Vagina (tissue), 2 donors: ENCODE data around the gene OMA1. TPM values are rescaled to one million over a fixed set of nuclear protein-coding genes. Genes with fewer than 3 reads are reported as not detected.
"Not testable (repeated sequence)": the region's sequence is repeated elsewhere in the genome, so short reads cannot be mapped to it uniquely, and the experiment has no call there.

Experiments
- DNase-seq, 2 donors: peaks; one replicate each; pipeline ENCODE4 v3.0.0-alpha.2; 2017; ENCODE audit errors: extremely low spot score in 2 of 2
- H3K27ac ChIP-seq: fragments of 200-600 bp; sonication (generic); one replicate; pipeline ENCODE4 v1.5.1; 2019
- H3K27me3 ChIP-seq: fragments of 200-600 bp; sonication (generic); one replicate; pipeline ENCODE4 v1.5.1; 2019
- H3K36me3 ChIP-seq, 2 donors: fragments of 200-600 bp; sonication (generic); one replicate each; pipeline ENCODE4 v1.5.1; 2017 to 2019
- H3K4me1 ChIP-seq: fragments of 200-600 bp; sonication (generic); one replicate; pipeline ENCODE4 v1.5.1; 2019
- H3K4me3 ChIP-seq, 2 donors: fragments of 200-600 bp; sonication (generic); 1 replicate in 1 of 2; 2 replicates in 1 of 2; pipeline ENCODE4 v1.5.1; 2016 to 2019
- H3K9me3 ChIP-seq: fragments of 200-600 bp; sonication (generic); one replicate; pipeline ENCODE4 v1.5.1; 2019
- POLR2A ChIP-seq, 2 donors: fragments of 450-650 bp; IDR thresholded peaks; one replicate each; pipeline ENCODE4 v1.6.1; 2017; ENCODE audit warnings: antibody characterized with exemption in 2 of 2, mild to moderate bottlenecking in 2 of 2, moderate library complexity in 2 of 2
- POLR2AphosphoS5 ChIP-seq, 2 donors: sonication (generic); formaldehyde crosslinking; IDR thresholded peaks; one replicate each; pipeline ENCODE4 v1.9.0; 2017; ENCODE audit warnings: antibody characterized with exemption in 2 of 2, mild to moderate bottlenecking in 2 of 2, low read depth in 1 of 2; ENCODE audit not compliant: insufficient read depth in 1 of 2
- intact Hi-C: fragments of 100-400 bp; cut with DNase I; formaldehyde crosslinking; loops from one replicate; pipeline ENCODE4 v1.15.1; 2023
- total RNA-seq: library from RNA; depleted of rRNA; stranded (reverse); fragments of >200 nt; gene quantifications from one replicate; pipeline ENCODE4 v1.2.3, GENCODE V29; 2016
- TF ChIP-seq, protein P1 (sequence below), 3 experiments: fragments of 450-650 bp in 2 of 3; fragments of 200-600 bp in 1 of 3; sonication (generic) in 1 of 3; IDR thresholded peaks; one replicate each; pipeline ENCODE4 v1.5.1; 2017 to 2019; ENCODE audit warnings: antibody characterized with exemption in 3 of 3, mild to moderate bottlenecking in 2 of 3, moderate library complexity in 2 of 3

Gene OMA1
- total RNA-seq, 1 donor from 2014 or later = 19.9 TPM

DNA sequence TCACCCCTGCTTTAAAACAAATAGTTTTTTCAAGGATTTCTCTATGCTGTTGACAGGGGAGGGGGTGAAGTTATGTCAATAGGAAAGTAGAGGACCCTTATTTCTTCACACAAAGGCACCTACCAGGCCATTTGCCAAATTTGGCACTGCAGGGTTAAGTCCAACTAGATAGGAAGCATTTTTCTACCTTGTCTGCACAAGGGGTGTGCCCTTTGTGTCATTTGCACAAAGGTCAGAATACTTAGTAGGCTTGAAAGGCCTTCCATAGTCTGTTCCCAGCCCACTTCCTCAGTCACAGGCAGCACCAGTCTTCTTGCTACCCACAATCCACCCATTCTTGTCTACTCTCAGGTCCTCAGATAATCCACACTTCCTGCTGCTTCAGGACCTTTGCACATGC is 23.6 kb upstream of the OMA1 start:
- TF ChIP-seq, protein P1, sequence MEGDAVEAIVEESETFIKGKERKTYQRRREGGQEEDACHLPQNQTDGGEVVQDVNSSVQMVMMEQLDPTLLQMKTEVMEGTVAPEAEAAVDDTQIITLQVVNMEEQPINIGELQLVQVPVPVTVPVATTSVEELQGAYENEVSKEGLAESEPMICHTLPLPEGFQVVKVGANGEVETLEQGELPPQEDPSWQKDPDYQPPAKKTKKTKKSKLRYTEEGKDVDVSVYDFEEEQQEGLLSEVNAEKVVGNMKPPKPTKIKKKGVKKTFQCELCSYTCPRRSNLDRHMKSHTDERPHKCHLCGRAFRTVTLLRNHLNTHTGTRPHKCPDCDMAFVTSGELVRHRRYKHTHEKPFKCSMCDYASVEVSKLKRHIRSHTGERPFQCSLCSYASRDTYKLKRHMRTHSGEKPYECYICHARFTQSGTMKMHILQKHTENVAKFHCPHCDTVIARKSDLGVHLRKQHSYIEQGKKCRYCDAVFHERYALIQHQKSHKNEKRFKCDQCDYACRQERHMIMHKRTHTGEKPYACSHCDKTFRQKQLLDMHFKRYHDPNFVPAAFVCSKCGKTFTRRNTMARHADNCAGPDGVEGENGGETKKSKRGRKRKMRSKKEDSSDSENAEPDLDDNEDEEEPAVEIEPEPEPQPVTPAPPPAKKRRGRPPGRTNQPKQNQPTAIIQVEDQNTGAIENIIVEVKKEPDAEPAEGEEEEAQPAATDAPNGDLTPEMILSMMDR (IDR thresholded peaks at IDR 0.05) = no peak
- TF ChIP-seq POLR2A (IDR thresholded peaks at IDR 0.05) = no peak
- TF ChIP-seq POLR2AphosphoS5 (IDR thresholded peaks at IDR 0.05; ENCODE audit: insufficient read depth in 1 of 2, low read depth in 1 of 2) = no peak
- intact Hi-C loops = no loop called here
- no peak overlapping the region for H3K27ac ChIP-seq
- H3K9me3 ChIP-seq = no peaks in the 10 kb centered on the region
- no peaks in the 10 kb centered on the region for H3K36me3 ChIP-seq
- H3K27me3 ChIP-seq = no peaks in the 10 kb centered on the region
- DNase-seq = peak in 1 of 2 donors; percentile 47
- H3K4me1 ChIP-seq = peaks cover 15% of the 10 kb centered on the region
- no peak overlapping the region for H3K4me3 ChIP-seq

DNA sequence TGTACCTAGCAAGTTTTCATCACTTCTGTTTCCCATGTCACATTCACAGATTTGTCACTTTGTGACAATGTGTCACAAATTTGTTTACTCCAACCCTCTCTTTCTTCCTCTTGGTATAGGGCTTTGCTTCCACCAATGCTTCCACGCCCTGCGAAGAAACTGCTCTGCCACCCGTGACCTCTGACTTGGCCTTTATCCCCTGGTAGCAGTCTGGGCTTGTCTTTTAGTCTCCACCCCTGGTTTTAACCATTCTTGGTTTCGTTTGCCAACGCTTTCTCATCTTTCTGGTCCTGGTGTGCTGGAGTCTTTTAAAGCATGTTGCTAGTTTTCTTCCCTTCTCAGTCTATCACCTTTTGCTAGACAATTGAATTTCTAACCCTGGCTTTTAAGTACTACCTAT is 22.4 kb upstream of the OMA1 start:
- Histone ChIP-seq H3K4me3 (no peak overlapping the region), H3K27me3 (no peaks in the 10 kb centered on the region), H3K9me3 (no peaks in the 10 kb centered on the region), H3K36me3 (no peaks in the 10 kb centered on the region), H3K27ac (peak overlapping the region; percentile 19), H3K4me1 (peaks cover 15% of the 10 kb centered on the region)
- TF ChIP-seq POLR2AphosphoS5 (IDR thresholded peaks at IDR 0.05; ENCODE audit: insufficient read depth in 1 of 2, low read depth in 1 of 2) = no peak
- TF ChIP-seq, protein P1 (IDR thresholded peaks at IDR 0.05) = no peak
- no peak for TF ChIP-seq POLR2A (IDR thresholded peaks at IDR 0.05)
- intact Hi-C loops = loop anchor here (10.0 kb wide), 1 partner anchor 86 kb away; no protein-coding TSS in a partner anchor
- DNase-seq = peak in 1 of 2 donors; percentile 20

DNA sequence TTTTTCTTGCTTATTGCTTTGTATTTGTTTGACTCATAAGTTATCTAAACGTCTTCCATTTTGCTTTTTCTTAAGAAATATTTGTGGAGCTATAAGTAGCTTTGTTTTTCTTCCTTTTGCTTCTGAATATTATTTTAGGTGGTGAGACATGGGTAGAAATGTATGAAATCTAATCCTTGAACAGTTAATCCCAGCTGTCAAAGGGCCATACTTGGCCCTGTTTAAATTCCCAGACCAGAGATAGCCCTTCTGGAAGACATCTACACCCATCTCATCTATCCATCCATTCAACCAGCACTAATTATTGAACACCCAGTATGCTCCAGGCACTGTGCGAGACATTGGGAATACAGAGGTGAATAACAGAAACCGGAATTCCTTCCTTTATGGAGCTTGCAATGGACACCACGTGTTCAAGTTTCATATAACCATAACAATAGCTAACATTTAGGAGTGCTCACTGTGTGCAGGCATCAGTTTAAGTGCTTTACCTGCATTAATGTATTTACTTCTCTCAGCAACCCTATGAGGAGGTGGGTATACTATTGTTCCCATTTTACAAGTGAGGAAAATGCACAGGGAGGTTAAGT is 21.8 kb upstream of the OMA1 start:
- TF ChIP-seq, protein P1 (IDR thresholded peaks at IDR 0.05) = no peak
- no peak for TF ChIP-seq POLR2A (IDR thresholded peaks at IDR 0.05)
- no peak for TF ChIP-seq POLR2AphosphoS5 (IDR thresholded peaks at IDR 0.05; ENCODE audit: insufficient read depth in 1 of 2, low read depth in 1 of 2)
- peak in 1 of 2 donors; percentile 18 for DNase-seq
- Histone ChIP-seq H3K27ac (no peak overlapping the region), H3K27me3 (no peaks in the 10 kb centered on the region), H3K9me3 (no peaks in the 10 kb centered on the region), H3K36me3 (no peaks in the 10 kb centered on the region), H3K4me1 (peaks cover 12% of the 10 kb centered on the region), H3K4me3 (no peak overlapping the region)
- intact Hi-C loops = loop anchor here (10.0 kb wide), 1 partner anchor 86 kb away; no protein-coding TSS in a partner anchor

DNA sequence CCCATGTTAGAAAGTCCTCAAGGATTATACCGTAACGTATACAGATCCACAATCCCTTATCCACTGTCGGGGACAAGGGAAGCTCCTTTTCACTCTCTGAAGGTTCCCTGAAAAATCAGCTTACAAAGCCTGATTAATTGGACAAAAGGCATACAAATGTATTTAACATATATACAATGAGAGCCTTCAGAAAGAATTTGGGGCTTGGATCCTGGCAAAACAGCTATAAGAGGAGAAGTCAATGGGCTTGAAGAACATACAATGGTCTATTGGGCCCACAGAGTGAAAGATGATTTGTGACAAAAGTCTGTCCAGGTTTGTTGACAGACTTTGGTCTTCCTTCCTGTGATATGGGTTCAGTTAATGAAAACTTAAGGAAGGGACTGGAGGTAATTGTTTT is 19.8 kb upstream of the OMA1 start:
- no peaks in the 10 kb centered on the region for H3K27me3 ChIP-seq
- intact Hi-C loops = loop anchor here (10.0 kb wide), 1 partner anchor 88 kb away; no protein-coding TSS in a partner anchor
- no peaks in the 10 kb centered on the region for H3K36me3 ChIP-seq
- no peaks in the 10 kb centered on the region for H3K4me1 ChIP-seq
- H3K9me3 ChIP-seq = no peaks in the 10 kb centered on the region
- no peak overlapping the region for H3K27ac ChIP-seq
- no peak overlapping the region for H3K4me3 ChIP-seq
- TF ChIP-seq POLR2AphosphoS5 (IDR thresholded peaks at IDR 0.05; ENCODE audit: insufficient read depth in 1 of 2, low read depth in 1 of 2) (no peak), POLR2A (IDR thresholded peaks at IDR 0.05) (no peak)
- TF ChIP-seq, protein P1 (IDR thresholded peaks at IDR 0.05) = no peak
- DNase-seq = no peak

DNA sequence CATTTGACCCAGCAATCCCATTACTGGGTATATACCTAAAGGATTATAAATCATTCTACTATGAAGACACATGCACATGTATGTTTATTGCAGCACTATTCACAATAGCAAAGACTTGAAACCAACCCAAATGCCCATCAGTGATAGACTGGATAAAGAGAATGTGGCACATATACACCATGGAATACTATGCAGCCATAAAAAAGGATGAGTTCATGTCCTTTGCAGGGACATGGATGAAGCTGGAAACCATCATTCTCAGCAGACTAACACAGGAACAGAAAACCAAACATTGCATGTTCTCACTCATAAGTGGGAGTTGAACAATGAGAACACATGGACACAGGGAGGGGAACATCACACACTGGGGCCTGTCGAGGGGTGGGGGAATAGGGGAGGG is 17.2 kb upstream of the OMA1 start:
- not testable (repeated sequence) for H3K9me3 ChIP-seq, H3K36me3 ChIP-seq, H3K27ac ChIP-seq, DNase-seq, H3K4me1 ChIP-seq, H3K27me3 ChIP-seq, H3K4me3 ChIP-seq
- intact Hi-C loops = loop anchor here (10.0 kb wide), 1 partner anchor 91 kb away; no protein-coding TSS in a partner anchor
